Panc1 (cell line): ENCODE results near the gene PECR.

ENCODE experiments used
- POLR2AphosphoS5 ChIP-seq: IDR thresholded peaks from 2 replicates; pipeline ENCODE4 v1.6.1; 2012; ENCODE audit warnings: mild to moderate bottlenecking, low read depth, low read length, moderate library complexity
- TF ChIP-seq, protein P1 (sequence below): fragments of 450-650 bp; IDR thresholded peaks from 2 replicates; pipeline ENCODE4 v1.5.1; 2017; ENCODE audit warnings: mild to moderate bottlenecking

DNA sequence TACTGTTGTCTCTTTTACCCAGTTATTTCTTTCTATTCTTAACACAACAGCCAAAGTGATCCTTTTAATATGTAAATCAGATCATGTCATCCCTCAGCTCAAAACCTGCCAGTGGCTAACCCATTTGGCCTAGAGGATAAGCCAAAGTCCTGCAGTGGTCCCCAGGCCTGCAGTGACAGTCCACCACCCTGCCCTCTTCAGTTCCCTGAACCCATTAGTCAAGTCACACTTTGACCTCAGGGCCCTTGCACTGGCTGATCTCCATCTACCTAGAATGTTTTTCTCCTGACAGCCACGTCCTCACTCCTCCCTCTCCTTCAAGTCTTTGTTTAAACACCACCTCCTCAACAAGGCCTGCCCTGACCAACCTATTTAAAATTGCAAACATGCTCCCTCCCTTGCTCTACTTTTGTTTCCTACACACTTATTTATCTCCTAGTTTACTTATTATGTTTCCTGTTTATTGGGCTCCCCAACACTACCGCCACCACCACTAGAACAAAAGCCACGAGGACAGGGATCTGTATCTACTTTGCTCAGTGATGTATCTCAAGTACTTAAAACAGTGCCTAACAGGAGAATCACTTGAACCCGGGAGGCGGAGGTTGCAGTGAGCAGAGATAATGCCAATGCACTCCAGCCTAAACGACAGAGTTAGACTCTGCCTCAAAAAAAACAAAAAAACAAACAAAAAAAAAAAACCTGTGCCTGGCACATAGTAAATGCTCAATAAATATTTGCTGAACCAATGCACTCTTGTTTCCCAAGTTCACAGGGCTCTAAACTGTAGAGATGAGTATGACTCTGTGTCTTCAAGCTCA is 77.5 kb downstream of the PECR start:
- TF ChIP-seq, protein P1, sequence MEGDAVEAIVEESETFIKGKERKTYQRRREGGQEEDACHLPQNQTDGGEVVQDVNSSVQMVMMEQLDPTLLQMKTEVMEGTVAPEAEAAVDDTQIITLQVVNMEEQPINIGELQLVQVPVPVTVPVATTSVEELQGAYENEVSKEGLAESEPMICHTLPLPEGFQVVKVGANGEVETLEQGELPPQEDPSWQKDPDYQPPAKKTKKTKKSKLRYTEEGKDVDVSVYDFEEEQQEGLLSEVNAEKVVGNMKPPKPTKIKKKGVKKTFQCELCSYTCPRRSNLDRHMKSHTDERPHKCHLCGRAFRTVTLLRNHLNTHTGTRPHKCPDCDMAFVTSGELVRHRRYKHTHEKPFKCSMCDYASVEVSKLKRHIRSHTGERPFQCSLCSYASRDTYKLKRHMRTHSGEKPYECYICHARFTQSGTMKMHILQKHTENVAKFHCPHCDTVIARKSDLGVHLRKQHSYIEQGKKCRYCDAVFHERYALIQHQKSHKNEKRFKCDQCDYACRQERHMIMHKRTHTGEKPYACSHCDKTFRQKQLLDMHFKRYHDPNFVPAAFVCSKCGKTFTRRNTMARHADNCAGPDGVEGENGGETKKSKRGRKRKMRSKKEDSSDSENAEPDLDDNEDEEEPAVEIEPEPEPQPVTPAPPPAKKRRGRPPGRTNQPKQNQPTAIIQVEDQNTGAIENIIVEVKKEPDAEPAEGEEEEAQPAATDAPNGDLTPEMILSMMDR = no peak
- TF ChIP-seq POLR2AphosphoS5 = no peak
